ENCODE results near the gene TBC1D4. TPM values are rescaled to one million over a fixed set of nuclear protein-coding genes. Genes with fewer than 3 reads are reported as not detected.

The TBC1D4 gene, protein sequence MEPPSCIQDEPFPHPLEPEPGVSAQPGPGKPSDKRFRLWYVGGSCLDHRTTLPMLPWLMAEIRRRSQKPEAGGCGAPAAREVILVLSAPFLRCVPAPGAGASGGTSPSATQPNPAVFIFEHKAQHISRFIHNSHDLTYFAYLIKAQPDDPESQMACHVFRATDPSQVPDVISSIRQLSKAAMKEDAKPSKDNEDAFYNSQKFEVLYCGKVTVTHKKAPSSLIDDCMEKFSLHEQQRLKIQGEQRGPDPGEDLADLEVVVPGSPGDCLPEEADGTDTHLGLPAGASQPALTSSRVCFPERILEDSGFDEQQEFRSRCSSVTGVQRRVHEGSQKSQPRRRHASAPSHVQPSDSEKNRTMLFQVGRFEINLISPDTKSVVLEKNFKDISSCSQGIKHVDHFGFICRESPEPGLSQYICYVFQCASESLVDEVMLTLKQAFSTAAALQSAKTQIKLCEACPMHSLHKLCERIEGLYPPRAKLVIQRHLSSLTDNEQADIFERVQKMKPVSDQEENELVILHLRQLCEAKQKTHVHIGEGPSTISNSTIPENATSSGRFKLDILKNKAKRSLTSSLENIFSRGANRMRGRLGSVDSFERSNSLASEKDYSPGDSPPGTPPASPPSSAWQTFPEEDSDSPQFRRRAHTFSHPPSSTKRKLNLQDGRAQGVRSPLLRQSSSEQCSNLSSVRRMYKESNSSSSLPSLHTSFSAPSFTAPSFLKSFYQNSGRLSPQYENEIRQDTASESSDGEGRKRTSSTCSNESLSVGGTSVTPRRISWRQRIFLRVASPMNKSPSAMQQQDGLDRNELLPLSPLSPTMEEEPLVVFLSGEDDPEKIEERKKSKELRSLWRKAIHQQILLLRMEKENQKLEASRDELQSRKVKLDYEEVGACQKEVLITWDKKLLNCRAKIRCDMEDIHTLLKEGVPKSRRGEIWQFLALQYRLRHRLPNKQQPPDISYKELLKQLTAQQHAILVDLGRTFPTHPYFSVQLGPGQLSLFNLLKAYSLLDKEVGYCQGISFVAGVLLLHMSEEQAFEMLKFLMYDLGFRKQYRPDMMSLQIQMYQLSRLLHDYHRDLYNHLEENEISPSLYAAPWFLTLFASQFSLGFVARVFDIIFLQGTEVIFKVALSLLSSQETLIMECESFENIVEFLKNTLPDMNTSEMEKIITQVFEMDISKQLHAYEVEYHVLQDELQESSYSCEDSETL (N-terminal part only)
- total RNA-seq (10 to 100 TPM; 16.6 to 17.3 TPM), polyA plus RNA-seq (ENCODE audit: insufficient read length in 6 of 6) (10 to 100 TPM; 22.4 to 31.7 (median 27.8) TPM)
- long read RNA-seq, donor 1, full-length matches to known transcripts = 1 of 10 reads
- long read RNA-seq, donor 1, partial matches to known transcripts = 9 of 10 reads
- long read RNA-seq, donor 1, other reads (novel, unspliced or antisense) = 0 of 10 reads
- long read RNA-seq, donor 2, partial matches to known transcripts = 5 of 5 reads
- long read RNA-seq, donor 2, other reads (novel, unspliced or antisense) = 0 of 5 reads
- long read RNA-seq, donor 3, full-length matches to known transcripts = 1 of 1 reads
- long read RNA-seq, donor 3, partial matches to known transcripts = 0 of 1 reads
- long read RNA-seq, donor 3, other reads (novel, unspliced or antisense) = 0 of 1 reads
- long read RNA-seq, donor 4, partial matches to known transcripts = 7 of 7 reads
- long read RNA-seq, donor 4, other reads (novel, unspliced or antisense) = 0 of 7 reads
- long read RNA-seq, donor 5, partial matches to known transcripts = 7 of 7 reads
- long read RNA-seq, donor 5, other reads (novel, unspliced or antisense) = 0 of 7 reads
- long read RNA-seq, donor 6, partial matches to known transcripts = 7 of 7 reads
- long read RNA-seq, donor 6, other reads (novel, unspliced or antisense) = 0 of 7 reads
- long read RNA-seq, donor 7 = 0 reads
- long read RNA-seq, donor 8, full-length matches to known transcripts = 1 of 1 reads
- long read RNA-seq, donor 8, partial matches to known transcripts = 0 of 1 reads
- long read RNA-seq, donor 8, other reads (novel, unspliced or antisense) = 0 of 1 reads
- long read RNA-seq, donor 9 = 0 reads
- long read RNA-seq, donor 10, partial matches to known transcripts = 2 of 4 reads
- long read RNA-seq, donor 10, other reads (novel, unspliced or antisense) = 2 of 4 reads
- long read RNA-seq, donor 11 = 0 reads
- long read RNA-seq, donor 12 = 0 reads

DNA sequence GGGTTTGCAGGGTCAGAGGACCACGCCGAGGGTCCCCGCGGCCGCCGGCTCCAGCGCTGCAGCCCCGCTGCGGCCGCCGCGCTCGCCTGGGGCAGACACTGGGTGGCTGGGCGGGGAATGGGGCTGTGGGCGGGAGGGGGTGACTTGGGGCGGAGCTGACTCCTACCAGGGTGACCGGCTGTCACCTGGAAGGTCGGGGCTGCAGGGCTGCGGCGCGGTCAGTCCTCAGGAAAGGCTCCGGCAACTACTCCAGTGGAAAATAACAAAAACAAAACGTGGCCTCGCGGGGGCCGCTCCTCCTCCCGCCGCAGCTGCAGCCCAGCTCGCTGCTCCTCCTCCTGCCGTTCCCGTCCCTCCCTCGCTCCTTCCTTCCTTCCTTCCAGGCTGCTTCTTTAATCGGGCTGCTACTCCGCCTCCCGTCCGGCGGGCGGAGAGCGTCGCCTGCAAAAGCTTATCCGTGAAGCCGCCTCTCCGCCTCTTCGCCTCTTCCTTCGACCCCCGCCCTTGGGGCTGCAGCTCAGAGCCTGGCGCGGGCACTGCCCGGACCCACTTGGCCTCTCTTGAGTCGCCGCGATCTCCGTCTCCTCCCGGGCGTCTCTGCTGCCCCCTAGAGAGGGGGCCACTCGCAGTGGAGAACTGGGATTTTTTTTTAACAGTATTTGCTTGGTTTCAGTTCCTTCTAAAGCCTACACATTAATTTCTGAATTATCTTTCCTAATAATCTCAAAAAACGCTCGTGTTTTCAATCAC lies at the start of gene TBC1D4:
TBC1D4 (minus strand) TSS at position 100 of the 750 bp plus-strand sequence. CDS start 402 bp downstream, outside the sequence.
- ATAC-seq (peak; percentile 91), DNase-seq (peak; percentile 88 to 95 (median 90))
- Histone ChIP-seq H3K4me3 (peak within 1 kb of the TSS; percentile 75 to 90), H3K4me1 (peaks cover 3 to 19% of the 10 kb centered on the region in 2 donors), H3K27ac (peak within 1 kb of the TSS; percentile 74 to 82), H3K9me3 (no peaks in the 10 kb centered on the region), H3K27me3 (peaks cover 0 to 45% of the 10 kb centered on the region in 2 donors), H3K36me3 (no peaks in the 10 kb centered on the region)
- TF ChIP-seq, protein P1, sequence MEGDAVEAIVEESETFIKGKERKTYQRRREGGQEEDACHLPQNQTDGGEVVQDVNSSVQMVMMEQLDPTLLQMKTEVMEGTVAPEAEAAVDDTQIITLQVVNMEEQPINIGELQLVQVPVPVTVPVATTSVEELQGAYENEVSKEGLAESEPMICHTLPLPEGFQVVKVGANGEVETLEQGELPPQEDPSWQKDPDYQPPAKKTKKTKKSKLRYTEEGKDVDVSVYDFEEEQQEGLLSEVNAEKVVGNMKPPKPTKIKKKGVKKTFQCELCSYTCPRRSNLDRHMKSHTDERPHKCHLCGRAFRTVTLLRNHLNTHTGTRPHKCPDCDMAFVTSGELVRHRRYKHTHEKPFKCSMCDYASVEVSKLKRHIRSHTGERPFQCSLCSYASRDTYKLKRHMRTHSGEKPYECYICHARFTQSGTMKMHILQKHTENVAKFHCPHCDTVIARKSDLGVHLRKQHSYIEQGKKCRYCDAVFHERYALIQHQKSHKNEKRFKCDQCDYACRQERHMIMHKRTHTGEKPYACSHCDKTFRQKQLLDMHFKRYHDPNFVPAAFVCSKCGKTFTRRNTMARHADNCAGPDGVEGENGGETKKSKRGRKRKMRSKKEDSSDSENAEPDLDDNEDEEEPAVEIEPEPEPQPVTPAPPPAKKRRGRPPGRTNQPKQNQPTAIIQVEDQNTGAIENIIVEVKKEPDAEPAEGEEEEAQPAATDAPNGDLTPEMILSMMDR (IDR thresholded peaks at IDR 0.05) = peak; percentile 64 to 78
- intact Hi-C loops (cut with DNase I) = loop anchor here in 1 of 2 donors (10.0 kb wide), 1 partner anchor 107 kb away; no protein-coding TSS in a partner anchor

DNA sequence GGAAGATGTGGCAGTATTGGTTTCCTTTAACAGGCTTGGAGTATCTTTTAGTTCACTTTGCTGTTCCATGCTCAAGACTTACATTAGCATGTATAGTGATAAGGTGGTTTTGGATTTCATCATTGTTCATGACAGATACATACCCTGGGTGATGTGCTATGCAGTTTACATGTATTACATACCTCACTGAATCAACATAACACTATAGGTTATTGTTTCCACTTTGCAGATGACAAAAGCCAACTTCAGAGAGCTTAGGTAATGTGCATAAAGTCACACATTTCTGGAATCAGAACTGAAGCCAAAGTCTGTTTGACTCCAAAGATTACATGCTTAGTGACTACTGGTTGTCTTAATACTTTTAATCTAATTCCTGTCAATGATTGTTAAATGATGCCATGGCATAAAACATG lies 48.6 kb upstream of the TBC1D4 start:
- H3K27ac ChIP-seq = no peak overlapping the region
- TF ChIP-seq, protein P1 (IDR thresholded peaks at IDR 0.05) = no peak
- no peak overlapping the region for H3K4me3 ChIP-seq
- H3K9me3 ChIP-seq = no peaks in the 10 kb centered on the region
- peaks cover 0 to 23% of the 10 kb centered on the region in 2 donors for H3K36me3 ChIP-seq
- intact Hi-C loops (cut with DNase I) = no loop called here
- no peaks in the 10 kb centered on the region for H3K27me3 ChIP-seq
- H3K4me1 ChIP-seq = no peaks in the 10 kb centered on the region
- DNase-seq (no peak), ATAC-seq (no peak)

DNA sequence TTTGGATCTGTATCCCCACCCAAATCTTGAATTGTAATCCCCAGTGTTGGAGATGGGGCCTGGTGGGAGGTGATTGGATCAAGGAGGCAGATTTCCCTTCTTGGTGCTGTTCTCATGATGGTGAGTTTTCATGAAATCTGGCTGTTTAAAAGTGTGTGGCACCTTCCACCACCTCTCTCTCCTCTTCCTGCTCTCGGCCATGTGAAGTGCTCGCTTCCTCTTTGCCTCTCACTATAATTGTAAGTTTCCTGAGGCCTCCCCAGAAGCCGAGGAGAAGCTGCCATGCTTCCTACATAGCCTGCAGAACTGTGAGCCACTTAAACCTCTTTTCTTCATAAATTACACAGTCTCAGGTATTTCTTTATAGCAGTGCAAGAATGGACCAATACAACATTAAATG lies 40.0 kb upstream of the TBC1D4 start:
- no peak overlapping the region for H3K27ac ChIP-seq
- DNase-seq (no peak), ATAC-seq (no peak)
- intact Hi-C loops (cut with DNase I) = no loop called here
- peaks cover 0 to 5% of the 10 kb centered on the region in 2 donors for H3K9me3 ChIP-seq
- H3K36me3 ChIP-seq = peaks cover 0 to 13% of the 10 kb centered on the region in 2 donors
- TF ChIP-seq, protein P1 (IDR thresholded peaks at IDR 0.05) = no peak
- H3K4me1 ChIP-seq = no peaks in the 10 kb centered on the region
- H3K27me3 ChIP-seq = no peaks in the 10 kb centered on the region
- H3K4me3 ChIP-seq = no peak overlapping the region

Data from left lung (tissue), 14 donors.